ELR (cell line): ENCODE measurements around the gene LCN12.
"Not testable (repeated sequence)": the region's sequence is repeated elsewhere in the genome, so short reads cannot be mapped to it uniquely, and the experiment has no call there.

Source experiments
- DNase-seq: peaks from one replicate; pipeline ENCODE4 v3.0.0-alpha.2; 2015; ENCODE audit warnings: low read depth

The LCN12 gene

GRCh38 chr9:136991993-136992818, 40.1 kb downstream of the LCN12 start, which contains the start of gene PAXX:
Gene PAXX, plus strand, starts transcription at chr9:136992422. Its CDS starts 22 bp downstream, at chr9:136992444.
- DNase-seq: peak; percentile 91

GRCh38 chr9:136992819-136993369, 40.8 kb downstream of the LCN12 start:
- DNase-seq: no peak

GRCh38 chr9:136994180-136994887, 42.3 kb downstream of the LCN12 start:
- DNase-seq: no peak

- no peak for DNase-seq
Measured at GRCh38 chr9:136994888-136995230, 42.8 kb downstream of the LCN12 start.

- no peak for DNase-seq
Measured at GRCh38 chr9:136995362-136995761, 43.3 kb downstream of the LCN12 start.

GRCh38 chr9:136995772-136996311, 43.8 kb downstream of the LCN12 start:
- peak; percentile 23 for DNase-seq

- DNase-seq: peak; percentile 30
Measured at GRCh38 chr9:136996361-136997292, 44.6 kb downstream of the LCN12 start, which contains the start of gene CLIC3. Gene CLIC3, minus strand, starts transcription at chr9:136996568. Its CDS starts 25 bp downstream, at chr9:136996543.

GRCh38 chr9:136997371-136997770, 45.3 kb downstream of the LCN12 start:
- no peak for DNase-seq

GRCh38 chr9:136997830-136998234, 45.8 kb downstream of the LCN12 start:
- DNase-seq: no peak

GRCh38 chr9:137000177-137000930, 48.3 kb downstream of the LCN12 start:
- peak; percentile 38 for DNase-seq

- DNase-seq: no peak
Measured at GRCh38 chr9:137001857-137002645, 50.0 kb downstream of the LCN12 start.

- no peak for DNase-seq
Measured at GRCh38 chr9:137002646-137003041, 50.6 kb downstream of the LCN12 start.

- not testable (repeated sequence) for DNase-seq
Measured at GRCh38 chr9:137004285-137004684, 52.2 kb downstream of the LCN12 start.
